Tibial nerve (tissue), 3 donors: ENCODE results near the gene ZGPAT.

Experiments used
- CTCF ChIP-seq, 5 experiments: fragments of 200-600 bp in 3 of 5; fragments of 450-650 bp in 2 of 5; sonication (generic) in 3 of 5; IDR thresholded peaks; one replicate each; pipeline ENCODE4 v1.5.1; 2016 to 2019; ENCODE audit warnings: antibody characterized with exemption in 5 of 5, mild to moderate bottlenecking in 3 of 5, moderate library complexity in 2 of 5
- POLR2A ChIP-seq, 2 donors: fragments of 450-650 bp; IDR thresholded peaks; one replicate each; pipeline ENCODE4 v1.6.1; 2017; ENCODE audit warnings: antibody characterized with exemption in 2 of 2, mild to moderate bottlenecking in 2 of 2, moderate library complexity in 2 of 2

GRCh38 chr20:63682384-63683139, 25.3 kb upstream of the ZGPAT start:
- TF ChIP-seq CTCF (IDR thresholded peaks at IDR 0.05) (no peak), POLR2A (IDR thresholded peaks at IDR 0.05) (no peak)
